ENCODE measurements around the gene CARHSP1. TPM values are rescaled to one million over a fixed set of nuclear protein-coding genes. Genes with fewer than 3 reads are reported as not detected.

CARHSP1 gene
- total RNA-seq, 1 donor from 2014 or later, result 115 TPM

DNA sequence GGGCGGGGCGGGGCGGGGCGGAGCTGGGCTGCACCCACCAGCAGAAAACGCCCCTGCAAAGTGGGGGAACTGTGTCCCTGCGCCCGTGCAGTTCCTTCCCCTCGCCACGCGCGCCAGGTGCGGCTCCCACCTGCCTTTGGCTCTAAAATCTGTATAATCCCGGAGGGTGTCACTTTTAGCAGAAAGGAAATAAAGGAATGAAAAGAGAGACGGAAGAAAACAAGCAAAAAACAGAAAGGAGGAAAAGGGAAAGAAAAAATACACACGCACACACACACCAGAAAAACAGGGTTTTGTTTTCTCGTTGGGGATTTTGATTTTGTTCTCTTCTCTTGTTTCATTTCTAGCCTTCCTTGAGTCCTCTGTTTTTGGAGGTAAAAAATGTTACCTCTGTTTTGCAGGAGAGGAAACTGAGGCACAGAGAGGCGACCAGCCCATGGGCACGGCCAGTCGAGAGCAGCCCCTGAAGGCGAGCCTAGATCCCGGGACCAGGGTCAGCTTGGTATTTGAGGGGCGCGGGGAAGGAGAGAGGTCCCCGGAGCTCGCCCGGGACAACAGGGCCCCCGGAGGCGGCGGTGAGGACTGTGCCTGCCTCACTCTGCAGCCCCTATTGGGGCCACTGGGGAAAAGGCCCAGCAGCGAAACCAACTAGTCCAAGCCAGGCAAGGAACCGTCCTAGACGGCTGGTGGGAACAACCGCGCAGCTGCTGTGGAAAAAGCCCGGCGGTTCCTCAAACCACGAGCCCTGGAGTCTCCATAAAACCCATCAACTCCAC, 594 bp upstream of the CARHSP1 start:
- peaks cover 13% of the 10 kb centered on the region for H3K27me3 Mint-ChIP-seq (ENCODE audit: insufficient read depth, low read depth)
- peak; percentile 77 for DNase-seq (ENCODE audit: low spot score)
- peaks cover 46% of the 10 kb centered on the region for H3K4me1 Mint-ChIP-seq
- peak overlapping the region; percentile 27 for H3K27ac Mint-ChIP-seq
- H3K27ac ChIP-seq, result no peak overlapping the region
- peaks cover 43% of the 10 kb centered on the region for H3K79me2 ChIP-seq (ENCODE audit: low read depth)
- H3K36me3 Mint-ChIP-seq, result no peaks in the 10 kb centered on the region
- peak overlapping the region; percentile 86 for H3K4me3 Mint-ChIP-seq
- H3K9me3 Mint-ChIP-seq, result no peaks in the 10 kb centered on the region
- TF ChIP-seq CTCF (IDR thresholded peaks at IDR 0.05) (no peak), EZH2 (IDR thresholded peaks at IDR 0.05) (no peak), EZH2phosphoT487 (IDR thresholded peaks at IDR 0.05) (no peak)
- peak overlapping the region; percentile 96 for H3K4me3 ChIP-seq
- no peaks in the 10 kb centered on the region for H3K36me3 ChIP-seq
- H3K4me1 ChIP-seq, result peaks cover 25% of the 10 kb centered on the region
- H3K9ac ChIP-seq, result no peak overlapping the region
- H2AFZ ChIP-seq (replicated peaks), result peak overlapping the region; percentile 85
- peaks cover 42% of the 10 kb centered on the region for H3F3A ChIP-seq (ENCODE audit: low read depth)
- peaks cover 38% of the 10 kb centered on the region for H4K20me1 ChIP-seq (ENCODE audit: low read depth)
- no peaks in the 10 kb centered on the region for H3K27me3 ChIP-seq
- no peaks in the 10 kb centered on the region for H3K9me3 ChIP-seq (ENCODE audit: low read depth)
- H3K4me2 ChIP-seq, result peak overlapping the region; percentile 89

DNA sequence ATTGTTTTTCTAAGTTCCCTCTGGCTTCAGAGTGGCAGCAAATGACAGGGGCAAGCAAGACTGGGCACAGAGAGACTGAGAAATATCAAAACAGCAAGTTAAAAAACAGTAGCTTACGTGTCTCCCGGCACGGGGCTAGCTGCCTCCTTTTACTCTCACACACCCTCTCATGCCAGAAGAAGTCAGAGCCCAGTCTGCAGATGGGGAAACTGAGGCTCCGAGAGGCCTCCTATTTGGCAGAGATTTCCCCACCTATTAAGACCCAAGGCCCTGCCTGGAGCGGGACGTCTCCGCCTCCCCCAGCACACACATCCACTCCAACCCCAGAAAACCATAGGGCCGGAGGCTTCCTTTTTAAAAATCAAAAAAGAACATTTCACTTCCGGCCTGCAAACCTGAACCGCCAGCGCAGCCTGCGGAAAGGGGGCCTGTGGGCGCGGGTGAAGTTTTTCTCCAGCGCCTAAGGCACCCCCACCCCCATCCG, 832 bp downstream of the CARHSP1 start:
- no peaks in the 10 kb centered on the region for H3K36me3 Mint-ChIP-seq
- H3F3A ChIP-seq (ENCODE audit: low read depth), result peaks cover 48% of the 10 kb centered on the region
- H4K20me1 ChIP-seq (ENCODE audit: low read depth), result peaks cover 52% of the 10 kb centered on the region
- H2AFZ ChIP-seq (replicated peaks), result no peak overlapping the region
- H3K4me1 Mint-ChIP-seq, result peaks cover 54% of the 10 kb centered on the region
- no peaks in the 10 kb centered on the region for H3K9me3 Mint-ChIP-seq
- no peaks in the 10 kb centered on the region for H3K36me3 ChIP-seq
- peaks cover 58% of the 10 kb centered on the region for H3K79me2 ChIP-seq (ENCODE audit: low read depth)
- peak overlapping the region; percentile 96 for H3K4me3 ChIP-seq
- H3K27me3 ChIP-seq, result no peaks in the 10 kb centered on the region
- peak overlapping the region; percentile 75 for H3K9ac ChIP-seq
- peak overlapping the region; percentile 85 for H3K27ac Mint-ChIP-seq
- peak overlapping the region; percentile 88 for H3K27ac ChIP-seq
- H3K4me2 ChIP-seq, result peak overlapping the region; percentile 90
- TF ChIP-seq EZH2 (IDR thresholded peaks at IDR 0.05) (no peak), EZH2phosphoT487 (IDR thresholded peaks at IDR 0.05) (no peak), CTCF (IDR thresholded peaks at IDR 0.05) (no peak)
- peak overlapping the region; percentile 99 for H3K4me3 Mint-ChIP-seq
- H3K27me3 Mint-ChIP-seq (ENCODE audit: insufficient read depth, low read depth), result peaks cover 13% of the 10 kb centered on the region
- no peaks in the 10 kb centered on the region for H3K9me3 ChIP-seq (ENCODE audit: low read depth)
- DNase-seq (ENCODE audit: low spot score), result no peak
- H3K4me1 ChIP-seq, result peaks cover 39% of the 10 kb centered on the region

DNA sequence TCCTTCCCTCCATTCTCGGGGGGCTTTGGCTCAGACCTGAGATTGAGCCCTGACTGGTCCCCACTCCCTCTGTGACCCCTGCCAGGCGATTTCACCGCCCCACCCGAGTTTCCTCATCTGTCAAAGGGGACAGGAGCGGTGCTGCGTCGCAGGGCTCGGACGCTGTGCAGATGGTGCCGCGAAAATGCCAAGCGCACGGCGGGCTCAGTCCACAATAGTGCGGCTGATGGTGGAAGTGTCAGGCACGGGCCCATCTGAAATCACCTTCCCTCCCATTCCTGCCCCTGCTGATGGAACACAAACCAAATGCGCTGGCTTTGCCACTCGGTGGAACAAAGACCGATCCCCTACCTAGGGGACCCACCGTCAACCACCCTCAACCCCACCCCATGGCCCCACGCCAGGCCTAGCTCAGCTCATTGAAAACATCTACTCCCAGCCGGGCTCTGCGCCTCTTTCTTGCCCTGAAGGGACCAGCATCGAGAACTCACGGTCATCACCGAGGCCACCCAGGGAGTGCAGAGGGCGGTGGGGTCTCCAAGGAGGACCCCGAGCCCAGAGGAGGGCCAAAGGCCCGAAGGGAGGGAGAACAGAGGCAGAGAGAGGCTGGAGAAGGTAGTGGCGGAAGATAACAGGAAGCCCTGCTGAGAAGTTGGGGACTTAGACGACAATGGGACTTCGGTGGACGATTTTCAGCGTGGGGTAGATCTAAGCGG, 1.4 kb downstream of the CARHSP1 start:
- Histone ChIP-seq H3K9me3 (ENCODE audit: low read depth) (no peaks in the 10 kb centered on the region), H3K79me2 (ENCODE audit: low read depth) (peaks cover 64% of the 10 kb centered on the region), H3K4me3 (peak overlapping the region; percentile 96), H4K20me1 (ENCODE audit: low read depth) (peaks cover 58% of the 10 kb centered on the region), H3K36me3 (no peaks in the 10 kb centered on the region), H3K27ac (no peak overlapping the region), H3K4me2 (peak overlapping the region; percentile 90), H3K4me1 (peaks cover 39% of the 10 kb centered on the region), H3K9ac (peak overlapping the region; percentile 75), H3K27me3 (no peaks in the 10 kb centered on the region), H2AFZ (replicated peaks) (no peak overlapping the region), H3F3A (ENCODE audit: low read depth) (peaks cover 48% of the 10 kb centered on the region)
- Mint-ChIP-seq H3K27me3 (ENCODE audit: insufficient read depth, low read depth) (peaks cover 13% of the 10 kb centered on the region), H3K36me3 (no peaks in the 10 kb centered on the region), H3K27ac (peak overlapping the region; percentile 85), H3K4me3 (peak overlapping the region; percentile 99), H3K9me3 (no peaks in the 10 kb centered on the region), H3K4me1 (peaks cover 54% of the 10 kb centered on the region)
- DNase-seq (ENCODE audit: low spot score), result peak; percentile 62
- no peak for TF ChIP-seq CTCF (IDR thresholded peaks at IDR 0.05)
- TF ChIP-seq EZH2phosphoT487 (IDR thresholded peaks at IDR 0.05), result no peak
- TF ChIP-seq EZH2 (IDR thresholded peaks at IDR 0.05), result no peak
